Neural cell (in vitro differentiated cells): ENCODE measurements around the gene COL25A1.

Experiments
- EP300 ChIP-seq: fragments of 450-650 bp; conservative IDR thresholded peaks from 2 replicates; pipeline ENCODE4 v1.6.1; 2014; ENCODE audit warnings: antibody characterized with exemption, mild to moderate bottlenecking, moderate library complexity; ENCODE audit not compliant: poor library complexity, severe bottlenecking
- EZH2 ChIP-seq: fragments of 200-600, 300-800 bp; shearing (Covaris generic), sonication (generic); IDR thresholded peaks from 2 replicates; pipeline ENCODE4 v1.6.1; 2014; ENCODE audit warnings: antibody characterized with exemption, low read length, borderline replicate concordance, mild to moderate bottlenecking; ENCODE audit not compliant: insufficient read depth, poor library complexity, severe bottlenecking
- MXI1 ChIP-seq: fragments of 450-650 bp; conservative IDR thresholded peaks from 2 replicates; pipeline ENCODE4 v1.6.1; 2014; ENCODE audit warnings: antibody characterized with exemption, mild to moderate bottlenecking; ENCODE audit not compliant: poor library complexity, severe bottlenecking
- POLR2AphosphoS5 ChIP-seq: IDR thresholded peaks from 2 replicates; pipeline ENCODE4 v1.6.1; 2012
- SMC3 ChIP-seq: fragments of 450-650 bp; conservative IDR thresholded peaks from 2 replicates; pipeline ENCODE4 v1.6.1; 2014; ENCODE audit warnings: antibody characterized with exemption, mild to moderate bottlenecking, moderate library complexity; ENCODE audit not compliant: poor library complexity
- TF ChIP-seq, protein P1 (sequence below): IDR thresholded peaks from 2 replicates; pipeline ENCODE4 v1.6.1; 2012; ENCODE audit warnings: borderline replicate concordance
- TF ChIP-seq, protein P2 (sequence below): fragments of 450-650 bp; IDR thresholded peaks from 2 replicates; pipeline ENCODE4 v1.5.1; 2014; ENCODE audit warnings: antibody characterized with exemption, mild to moderate bottlenecking, moderate library complexity; ENCODE audit not compliant: poor library complexity, severe bottlenecking

DNA sequence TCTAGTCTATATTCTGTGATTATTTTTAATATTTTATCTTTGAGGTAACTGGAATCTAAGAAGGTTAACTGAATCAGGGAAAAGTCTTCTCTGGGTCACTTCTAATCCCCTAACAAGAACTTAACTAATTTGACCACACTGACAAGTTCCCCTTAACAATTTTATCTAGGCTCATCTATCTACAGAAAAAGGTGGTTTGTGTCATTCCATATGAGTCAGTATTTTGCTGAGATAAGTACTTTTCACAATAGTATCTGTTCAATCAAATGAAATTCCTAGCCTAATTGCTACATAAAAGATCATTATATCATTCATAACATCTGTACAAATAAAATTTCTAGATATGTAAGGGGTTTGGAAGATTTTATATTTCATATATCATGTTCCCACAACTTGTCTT is 45.6 kb downstream of the COL25A1 start:
- TF ChIP-seq, protein P1, sequence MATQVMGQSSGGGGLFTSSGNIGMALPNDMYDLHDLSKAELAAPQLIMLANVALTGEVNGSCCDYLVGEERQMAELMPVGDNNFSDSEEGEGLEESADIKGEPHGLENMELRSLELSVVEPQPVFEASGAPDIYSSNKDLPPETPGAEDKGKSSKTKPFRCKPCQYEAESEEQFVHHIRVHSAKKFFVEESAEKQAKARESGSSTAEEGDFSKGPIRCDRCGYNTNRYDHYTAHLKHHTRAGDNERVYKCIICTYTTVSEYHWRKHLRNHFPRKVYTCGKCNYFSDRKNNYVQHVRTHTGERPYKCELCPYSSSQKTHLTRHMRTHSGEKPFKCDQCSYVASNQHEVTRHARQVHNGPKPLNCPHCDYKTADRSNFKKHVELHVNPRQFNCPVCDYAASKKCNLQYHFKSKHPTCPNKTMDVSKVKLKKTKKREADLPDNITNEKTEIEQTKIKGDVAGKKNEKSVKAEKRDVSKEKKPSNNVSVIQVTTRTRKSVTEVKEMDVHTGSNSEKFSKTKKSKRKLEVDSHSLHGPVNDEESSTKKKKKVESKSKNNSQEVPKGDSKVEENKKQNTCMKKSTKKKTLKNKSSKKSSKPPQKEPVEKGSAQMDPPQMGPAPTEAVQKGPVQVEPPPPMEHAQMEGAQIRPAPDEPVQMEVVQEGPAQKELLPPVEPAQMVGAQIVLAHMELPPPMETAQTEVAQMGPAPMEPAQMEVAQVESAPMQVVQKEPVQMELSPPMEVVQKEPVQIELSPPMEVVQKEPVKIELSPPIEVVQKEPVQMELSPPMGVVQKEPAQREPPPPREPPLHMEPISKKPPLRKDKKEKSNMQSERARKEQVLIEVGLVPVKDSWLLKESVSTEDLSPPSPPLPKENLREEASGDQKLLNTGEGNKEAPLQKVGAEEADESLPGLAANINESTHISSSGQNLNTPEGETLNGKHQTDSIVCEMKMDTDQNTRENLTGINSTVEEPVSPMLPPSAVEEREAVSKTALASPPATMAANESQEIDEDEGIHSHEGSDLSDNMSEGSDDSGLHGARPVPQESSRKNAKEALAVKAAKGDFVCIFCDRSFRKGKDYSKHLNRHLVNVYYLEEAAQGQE = no peak
- TF ChIP-seq, protein P2, sequence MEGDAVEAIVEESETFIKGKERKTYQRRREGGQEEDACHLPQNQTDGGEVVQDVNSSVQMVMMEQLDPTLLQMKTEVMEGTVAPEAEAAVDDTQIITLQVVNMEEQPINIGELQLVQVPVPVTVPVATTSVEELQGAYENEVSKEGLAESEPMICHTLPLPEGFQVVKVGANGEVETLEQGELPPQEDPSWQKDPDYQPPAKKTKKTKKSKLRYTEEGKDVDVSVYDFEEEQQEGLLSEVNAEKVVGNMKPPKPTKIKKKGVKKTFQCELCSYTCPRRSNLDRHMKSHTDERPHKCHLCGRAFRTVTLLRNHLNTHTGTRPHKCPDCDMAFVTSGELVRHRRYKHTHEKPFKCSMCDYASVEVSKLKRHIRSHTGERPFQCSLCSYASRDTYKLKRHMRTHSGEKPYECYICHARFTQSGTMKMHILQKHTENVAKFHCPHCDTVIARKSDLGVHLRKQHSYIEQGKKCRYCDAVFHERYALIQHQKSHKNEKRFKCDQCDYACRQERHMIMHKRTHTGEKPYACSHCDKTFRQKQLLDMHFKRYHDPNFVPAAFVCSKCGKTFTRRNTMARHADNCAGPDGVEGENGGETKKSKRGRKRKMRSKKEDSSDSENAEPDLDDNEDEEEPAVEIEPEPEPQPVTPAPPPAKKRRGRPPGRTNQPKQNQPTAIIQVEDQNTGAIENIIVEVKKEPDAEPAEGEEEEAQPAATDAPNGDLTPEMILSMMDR = no peak
- TF ChIP-seq EP300 (no peak), SMC3 (no peak), EZH2 (no peak), POLR2AphosphoS5 (no peak), MXI1 (no peak)
